ENCODE data around the gene POLD4. TPM values are rescaled to one million over a fixed set of nuclear protein-coding genes. Genes with fewer than 3 reads are reported as not detected.

POLD4 gene
- total RNA-seq, 2 donors from 2014 or later, result 145 to 148 TPM

- Histone ChIP-seq H3K9me3 (no peaks in the 10 kb centered on the region), H3K36me3 (no peaks in the 10 kb centered on the region), H3K27me3 (replicated peaks; ENCODE audit: insufficient read depth) (no peaks in the 10 kb centered on the region), H3K27ac (peak overlapping the region; percentile 85 to 86), H3K4me1 (ENCODE audit: control insufficient read depth in 1 of 2, low read depth in 2 of 2) (peaks cover 0 to 20% of the 10 kb centered on the region in 2 donors), H3K4me3 (peak overlapping the region; percentile 82)
- peak; percentile 85 for DNase-seq (ENCODE audit: low spot score)
- peak; percentile 95 for ATAC-seq (ENCODE audit: insufficient number of reproducible peaks, low FRiP score, low read depth)
- peak; percentile 87 for TF ChIP-seq CTCF (IDR thresholded peaks at IDR 0.05)
These were observed 36.0 kb downstream of the POLD4 start for GRCh38 chr11:67317205-67317887.

GRCh38 chr11:67316882-67317204 lies 36.5 kb downstream of the POLD4 start:
- DNase-seq (ENCODE audit: low spot score) (no peak), ATAC-seq (ENCODE audit: insufficient number of reproducible peaks, low FRiP score, low read depth) (no peak)
- no peaks in the 10 kb centered on the region for H3K9me3 ChIP-seq
- H3K4me3 ChIP-seq, result peak overlapping the region; percentile 82
- H3K4me1 ChIP-seq (ENCODE audit: control insufficient read depth in 1 of 2, low read depth in 2 of 2), result peaks cover 0 to 20% of the 10 kb centered on the region in 2 donors
- no peaks in the 10 kb centered on the region for H3K36me3 ChIP-seq
- no peaks in the 10 kb centered on the region for H3K27me3 ChIP-seq (replicated peaks; ENCODE audit: insufficient read depth)
- no peak for TF ChIP-seq CTCF (IDR thresholded peaks at IDR 0.05)
- peak overlapping the region; percentile 85 to 86 for H3K27ac ChIP-seq

GRCh38 chr11:67315325-67315909 lies 37.9 kb downstream of the POLD4 start:
- TF ChIP-seq CTCF (IDR thresholded peaks at IDR 0.05), result no peak
- ATAC-seq (ENCODE audit: insufficient number of reproducible peaks, low FRiP score, low read depth) (no peak), DNase-seq (ENCODE audit: low spot score) (no peak)

GRCh38 chr11:67314218-67314617 lies 39.1 kb downstream of the POLD4 start:
- DNase-seq (ENCODE audit: low spot score) (no peak), ATAC-seq (ENCODE audit: insufficient number of reproducible peaks, low FRiP score, low read depth) (no peak)
- no peaks in the 10 kb centered on the region for H3K27me3 ChIP-seq (replicated peaks; ENCODE audit: insufficient read depth)
- no peak overlapping the region for H3K27ac ChIP-seq
- H3K9me3 ChIP-seq, result no peaks in the 10 kb centered on the region
- H3K36me3 ChIP-seq, result peaks cover 10% of the 10 kb centered on the region
- peaks cover 0 to 19% of the 10 kb centered on the region in 2 donors for H3K4me1 ChIP-seq (ENCODE audit: control insufficient read depth in 1 of 2, low read depth in 2 of 2)
- no peak for TF ChIP-seq CTCF (IDR thresholded peaks at IDR 0.05)
- H3K4me3 ChIP-seq, result no peak overlapping the region

More at GRCh38 chr11:67315325-67315909, 37.9 kb downstream of the POLD4 start:
- Histone ChIP-seq H3K9me3 (no peaks in the 10 kb centered on the region), H3K27ac (no peak overlapping the region), H3K4me1 (ENCODE audit: control insufficient read depth in 1 of 2, low read depth in 2 of 2) (peaks cover 0 to 20% of the 10 kb centered on the region in 2 donors), H3K36me3 (peaks cover 2% of the 10 kb centered on the region), H3K4me3 (no peak overlapping the region), H3K27me3 (replicated peaks; ENCODE audit: insufficient read depth) (no peaks in the 10 kb centered on the region)

- no peaks in the 10 kb centered on the region for H3K27me3 ChIP-seq (replicated peaks; ENCODE audit: insufficient read depth)
- no peak for TF ChIP-seq CTCF (IDR thresholded peaks at IDR 0.05)
- H3K4me1 ChIP-seq (ENCODE audit: control insufficient read depth in 1 of 2, low read depth in 2 of 2), result peaks cover 0 to 10% of the 10 kb centered on the region in 2 donors
- H3K4me3 ChIP-seq, result no peak overlapping the region
- H3K27ac ChIP-seq, result no peak overlapping the region
- DNase-seq (ENCODE audit: low spot score) (no peak), ATAC-seq (ENCODE audit: insufficient number of reproducible peaks, low FRiP score, low read depth) (no peak)
- H3K9me3 ChIP-seq, result no peaks in the 10 kb centered on the region
- H3K36me3 ChIP-seq, result peaks cover 17% of the 10 kb centered on the region
These were observed 40.0 kb downstream of the POLD4 start for GRCh38 chr11:67313125-67313890.

Data from thoracic aorta (tissue), 2 donors.